Smooth muscle cell (in vitro differentiated cells): ENCODE data around the gene CFAP53. TPM values are rescaled to one million over a fixed set of nuclear protein-coding genes. Genes with fewer than 3 reads are reported as not detected.
A peak's percentile ranks its signal among the peaks of the same experiment; 100 is the strongest.

Experiments used
- DNase-seq: peaks from one replicate; lab custom pipeline; 2025; ENCODE audit not compliant: unreplicated experiment; lab: John Stamatoyannopoulos, UW
- H2AFZ ChIP-seq: fragments of 200-600 bp; sonication (generic); 2 replicates; pipeline ENCODE4 v1.6.0; 2016; ENCODE audit warnings: antibody characterized with exemption, low read depth, mild to moderate bottlenecking
- H3F3A ChIP-seq: fragments of 200-600 bp; sonication (generic); 2 replicates; pipeline ENCODE4 v1.6.0; 2017; ENCODE audit warnings: antibody characterized with exemption, low read depth
- H3K27ac ChIP-seq: fragments of 200-600 bp; sonication (generic); 2 replicates; pipeline ENCODE4 v1.5.1; 2016; ENCODE audit warnings: low read depth, mild to moderate bottlenecking
- H3K27me3 ChIP-seq: fragments of 200-600 bp; sonication (generic); 2 replicates; pipeline ENCODE4 v1.6.1; 2016; ENCODE audit warnings: low read depth, mild to moderate bottlenecking
- H3K36me3 ChIP-seq: fragments of 200-600 bp; sonication (generic); 2 replicates; pipeline ENCODE4 v1.5.1; 2016; ENCODE audit warnings: low read depth
- H3K4me1 ChIP-seq: fragments of 200-600 bp; sonication (generic); 2 replicates; pipeline ENCODE4 v1.5.1; 2016; ENCODE audit warnings: low read depth
- H3K4me2 ChIP-seq: fragments of 200-600 bp; sonication (generic); 2 replicates; pipeline ENCODE4 v1.6.0; 2016; ENCODE audit warnings: mild to moderate bottlenecking
- H3K4me3 ChIP-seq: fragments of 200-600 bp; sonication (generic); 2 replicates; pipeline ENCODE4 v1.5.1; 2016; ENCODE audit warnings: mild to moderate bottlenecking
- H3K79me2 ChIP-seq: fragments of 200-600 bp; sonication (generic); 2 replicates; pipeline ENCODE4 v1.6.0; 2016; ENCODE audit warnings: low read depth, mild to moderate bottlenecking
- H3K9ac ChIP-seq: fragments of 200-600 bp; sonication (generic); 2 replicates; pipeline ENCODE4 v1.6.0; 2016; ENCODE audit warnings: low read depth
- H3K9me3 ChIP-seq: fragments of 200-600 bp; sonication (generic); replicated peaks from 2 replicates; pipeline ENCODE4 v1.5.1; 2016; ENCODE audit warnings: low read depth
- H4K20me1 ChIP-seq: fragments of 200-600 bp; sonication (generic); 2 replicates; pipeline ENCODE4 v1.6.0; 2016; ENCODE audit warnings: low read depth
- WGBS: methylation state at CpG from one replicate; pipeline ENCODE4 v1.1.7; 2016; ENCODE audit warnings: low lambda C conversion rate; 5-methylcytosine and 5-hydroxymethylcytosine counted together
- polyA plus RNA-seq: library from polyadenylated mRNA; unstranded; fragments of >200 nt; fragmentation: Nextera tagmentation; extraction: Ambion mirVana; gene quantifications from 2 replicates; pipeline ENCODE4 v1.2.1, GENCODE V29; 2016
- total RNA-seq: library from RNA; depleted of rRNA; stranded (reverse); fragments of >200 nt; gene quantifications from 2 replicates; pipeline ENCODE4 v1.2.3, GENCODE V29; 2014
- TF ChIP-seq, protein P1 (sequence below): fragments of 200-600 bp; sonication (generic); IDR thresholded peaks from 2 replicates; pipeline ENCODE4 v1.5.1; 2017; ENCODE audit warnings: borderline replicate concordance, mild to moderate bottlenecking, antibody characterized with exemption; ENCODE audit not compliant: insufficient read depth, poor library complexity, severe bottlenecking

The CFAP53 gene
- total and polyA plus RNA-seq, 2 experiments from 2014 or later: 0.41 to 0.99 TPM

GRCh38 chr18:50190926-50191325 is 75.4 kb downstream of the CFAP53 start:
- TF ChIP-seq, protein P1, sequence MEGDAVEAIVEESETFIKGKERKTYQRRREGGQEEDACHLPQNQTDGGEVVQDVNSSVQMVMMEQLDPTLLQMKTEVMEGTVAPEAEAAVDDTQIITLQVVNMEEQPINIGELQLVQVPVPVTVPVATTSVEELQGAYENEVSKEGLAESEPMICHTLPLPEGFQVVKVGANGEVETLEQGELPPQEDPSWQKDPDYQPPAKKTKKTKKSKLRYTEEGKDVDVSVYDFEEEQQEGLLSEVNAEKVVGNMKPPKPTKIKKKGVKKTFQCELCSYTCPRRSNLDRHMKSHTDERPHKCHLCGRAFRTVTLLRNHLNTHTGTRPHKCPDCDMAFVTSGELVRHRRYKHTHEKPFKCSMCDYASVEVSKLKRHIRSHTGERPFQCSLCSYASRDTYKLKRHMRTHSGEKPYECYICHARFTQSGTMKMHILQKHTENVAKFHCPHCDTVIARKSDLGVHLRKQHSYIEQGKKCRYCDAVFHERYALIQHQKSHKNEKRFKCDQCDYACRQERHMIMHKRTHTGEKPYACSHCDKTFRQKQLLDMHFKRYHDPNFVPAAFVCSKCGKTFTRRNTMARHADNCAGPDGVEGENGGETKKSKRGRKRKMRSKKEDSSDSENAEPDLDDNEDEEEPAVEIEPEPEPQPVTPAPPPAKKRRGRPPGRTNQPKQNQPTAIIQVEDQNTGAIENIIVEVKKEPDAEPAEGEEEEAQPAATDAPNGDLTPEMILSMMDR: no peak
- DNase-seq: no peak
- Histone ChIP-seq H3K4me2 (no peak overlapping the region), H3K36me3 (no peaks in the 10 kb centered on the region), H4K20me1 (no peaks in the 10 kb centered on the region), H3K27ac (peak overlapping the region; percentile 70), H3K4me3 (no peak overlapping the region), H3K79me2 (no peaks in the 10 kb centered on the region), H3K27me3 (peaks cover 81% of the 10 kb centered on the region), H2AFZ (no peak overlapping the region), H3F3A (no peaks in the 10 kb centered on the region), H3K9ac (peak overlapping the region; percentile 41), H3K4me1 (peaks cover 9% of the 10 kb centered on the region), H3K9me3 (no peaks in the 10 kb centered on the region)
- 41% methylated on average over 1 of the region's 1 CpG for WGBS

- no peak overlapping the region for H2AFZ ChIP-seq
- no peak overlapping the region for H3K4me2 ChIP-seq
- no peaks in the 10 kb centered on the region for H3K36me3 ChIP-seq
- no peak overlapping the region for H3K4me3 ChIP-seq
- TF ChIP-seq, protein P1: no peak
- H4K20me1 ChIP-seq: no peaks in the 10 kb centered on the region
- H3K27ac ChIP-seq: peak overlapping the region; percentile 70
- H3K9me3 ChIP-seq: no peaks in the 10 kb centered on the region
- 67% methylated on average over 1 of the region's 1 CpG for WGBS
- no peak overlapping the region for H3K9ac ChIP-seq
- DNase-seq: no peak
- H3F3A ChIP-seq: no peaks in the 10 kb centered on the region
- no peaks in the 10 kb centered on the region for H3K79me2 ChIP-seq
- H3K27me3 ChIP-seq: peaks cover 77% of the 10 kb centered on the region
- H3K4me1 ChIP-seq: peaks cover 9% of the 10 kb centered on the region
These were observed 76.1 kb downstream of the CFAP53 start for GRCh38 chr18:50190236-50190635.

- Histone ChIP-seq H4K20me1 (no peaks in the 10 kb centered on the region), H3K9me3 (no peaks in the 10 kb centered on the region), H3K4me3 (no peak overlapping the region), H3K79me2 (no peaks in the 10 kb centered on the region), H3K36me3 (no peaks in the 10 kb centered on the region), H2AFZ (no peak overlapping the region), H3F3A (no peaks in the 10 kb centered on the region), H3K9ac (no peak overlapping the region), H3K4me2 (no peak overlapping the region), H3K27ac (no peak overlapping the region), H3K4me1 (peaks cover 9% of the 10 kb centered on the region), H3K27me3 (peaks cover 68% of the 10 kb centered on the region)
- 91% methylated on average over 1 of the region's 1 CpG for WGBS
- TF ChIP-seq, protein P1: no peak
- no peak for DNase-seq
These were observed 77.1 kb downstream of the CFAP53 start for GRCh38 chr18:50189160-50189559.

DNA sequence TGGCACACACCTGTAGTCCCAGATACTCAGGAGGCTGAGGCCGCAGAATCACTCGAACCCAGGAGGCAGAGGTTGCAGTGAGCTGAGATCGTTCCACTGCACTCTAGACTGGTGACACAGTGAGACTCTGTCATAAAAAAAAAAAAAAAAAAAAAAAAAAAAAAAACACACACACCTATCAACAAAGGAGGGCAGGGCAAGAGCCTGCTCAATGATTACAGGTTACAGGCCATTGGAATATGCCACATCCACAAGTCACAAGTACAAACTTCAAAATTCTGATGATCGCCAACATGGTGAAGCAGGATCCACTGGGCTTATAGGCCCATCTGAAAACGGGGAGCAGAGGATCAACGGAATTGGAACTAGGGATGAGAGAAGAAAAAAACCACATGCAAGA is 77.6 kb downstream of the CFAP53 start:
- 88% methylated on average over 6 of the region's 6 CpGs for WGBS
- Histone ChIP-seq H3K79me2 (no peaks in the 10 kb centered on the region), H3K27ac (no peak overlapping the region), H3K4me1 (peaks cover 7% of the 10 kb centered on the region), H2AFZ (no peak overlapping the region), H3K4me2 (no peak overlapping the region), H3K9ac (no peak overlapping the region), H3F3A (no peaks in the 10 kb centered on the region), H4K20me1 (no peaks in the 10 kb centered on the region), H3K36me3 (no peaks in the 10 kb centered on the region), H3K27me3 (peaks cover 63% of the 10 kb centered on the region), H3K4me3 (no peak overlapping the region), H3K9me3 (no peaks in the 10 kb centered on the region)
- TF ChIP-seq, protein P1: no peak
- DNase-seq: no peak
